Fibroblast of lung (primary cell): ENCODE results near the gene TMEM72.

Experiments used
- EZH2 ChIP-seq: IDR thresholded peaks from 2 replicates; pipeline ENCODE4 v1.5.1; 2012; ENCODE audit warnings: low read length, control low read depth, mild to moderate bottlenecking; ENCODE audit errors: missing control alignments
- TF ChIP-seq, protein P1 (sequence below), 2 donors: IDR thresholded peaks in 1 of 2; conservative IDR thresholded peaks in 1 of 2; 1 replicate in 1 of 2; 2 replicates in 1 of 2; pipeline ENCODE4 v1.5.1; 2011 to 2012; ENCODE audit warnings: low read length in 2 of 2, control low read depth in 1 of 2, inconsistent platforms in 1 of 2, low read depth in 1 of 2, mild to moderate bottlenecking in 1 of 2

DNA sequence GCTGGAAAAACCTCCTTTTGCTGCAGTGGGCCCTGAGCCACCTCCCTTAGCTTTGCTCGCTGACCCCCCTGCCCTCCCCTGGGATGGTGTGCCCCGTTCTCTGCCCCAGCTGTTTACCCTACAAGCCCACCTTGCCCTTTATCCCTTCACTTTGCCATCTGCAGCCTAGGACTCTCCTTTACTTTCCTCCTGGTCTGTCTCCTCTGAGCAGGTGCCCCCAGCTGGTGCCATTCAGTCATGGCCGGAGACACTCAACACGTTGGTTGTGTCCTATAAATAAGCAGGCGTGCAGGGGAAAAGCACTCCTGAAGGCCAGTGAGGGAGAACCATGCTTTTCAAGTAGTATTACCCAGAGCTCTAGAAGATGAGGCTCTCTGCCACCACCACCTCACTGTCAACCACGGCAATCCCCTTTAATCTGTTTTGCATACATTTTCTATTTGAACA lies 54.5 kb downstream of the TMEM72 start:
- TF ChIP-seq, protein P1, sequence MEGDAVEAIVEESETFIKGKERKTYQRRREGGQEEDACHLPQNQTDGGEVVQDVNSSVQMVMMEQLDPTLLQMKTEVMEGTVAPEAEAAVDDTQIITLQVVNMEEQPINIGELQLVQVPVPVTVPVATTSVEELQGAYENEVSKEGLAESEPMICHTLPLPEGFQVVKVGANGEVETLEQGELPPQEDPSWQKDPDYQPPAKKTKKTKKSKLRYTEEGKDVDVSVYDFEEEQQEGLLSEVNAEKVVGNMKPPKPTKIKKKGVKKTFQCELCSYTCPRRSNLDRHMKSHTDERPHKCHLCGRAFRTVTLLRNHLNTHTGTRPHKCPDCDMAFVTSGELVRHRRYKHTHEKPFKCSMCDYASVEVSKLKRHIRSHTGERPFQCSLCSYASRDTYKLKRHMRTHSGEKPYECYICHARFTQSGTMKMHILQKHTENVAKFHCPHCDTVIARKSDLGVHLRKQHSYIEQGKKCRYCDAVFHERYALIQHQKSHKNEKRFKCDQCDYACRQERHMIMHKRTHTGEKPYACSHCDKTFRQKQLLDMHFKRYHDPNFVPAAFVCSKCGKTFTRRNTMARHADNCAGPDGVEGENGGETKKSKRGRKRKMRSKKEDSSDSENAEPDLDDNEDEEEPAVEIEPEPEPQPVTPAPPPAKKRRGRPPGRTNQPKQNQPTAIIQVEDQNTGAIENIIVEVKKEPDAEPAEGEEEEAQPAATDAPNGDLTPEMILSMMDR (conservative IDR thresholded peaks at IDR 0.05 in 1 of 2, IDR thresholded peaks at IDR 0.05 in 1 of 2; ENCODE audit: low read depth in 1 of 2, low read length in 2 of 2), result no peak
- no peak for TF ChIP-seq EZH2
